Retinal pigment epithelial cell (primary cell): Measurements from ENCODE around the gene HTR1B.

Experiments used
- DNase-seq: peaks from one replicate; pipeline ENCODE4 v3.0.0-alpha.2; 2010; ENCODE audit warnings: low read depth
- H3K4me3 ChIP-seq: 2 replicates; pipeline ENCODE4 v1.5.1; 2011; ENCODE audit warnings: mild to moderate bottlenecking, low read length, control low read depth, moderate library complexity
- CTCF ChIP-seq: conservative IDR thresholded peaks from 2 replicates; pipeline ENCODE4 v1.5.1; 2011; ENCODE audit warnings: low read depth, low read length, control low read depth, inconsistent platforms

HTR1B gene

GRCh38 chr6:77463861-77464494 lies 687 bp upstream of the HTR1B start:
- DNase-seq, result no peak
- no peak for TF ChIP-seq CTCF
- peak overlapping the region; percentile 45 for H3K4me3 ChIP-seq

GRCh38 chr6:77462359-77463307 lies 658 bp downstream of the HTR1B start:
- TF ChIP-seq CTCF, result peak; percentile 43
- H3K4me3 ChIP-seq, result peak overlapping the region; percentile 45
- DNase-seq, result no peak

- DNase-seq, result no peak
- TF ChIP-seq CTCF, result no peak
- H3K4me3 ChIP-seq, result no peak overlapping the region
Measured at GRCh38 chr6:77461796-77462195, 1.5 kb downstream of the HTR1B start.

GRCh38 chr6:77458421-77458820 lies 4.9 kb downstream of the HTR1B start:
- TF ChIP-seq CTCF, result no peak
- H3K4me3 ChIP-seq, result no peak overlapping the region
- no peak for DNase-seq

- peak; percentile 83 for TF ChIP-seq CTCF
- peak; percentile 81 for DNase-seq
- H3K4me3 ChIP-seq, result no peak overlapping the region
Measured at GRCh38 chr6:77457720-77458349, 5.5 kb downstream of the HTR1B start.

GRCh38 chr6:77456531-77457248 lies 6.6 kb downstream of the HTR1B start:
- DNase-seq, result peak; percentile 86
- no peak overlapping the region for H3K4me3 ChIP-seq
- no peak for TF ChIP-seq CTCF
